ENCODE results near the gene UTP3.
"Not testable (repeated sequence)": the region's sequence is repeated elsewhere in the genome, so short reads cannot be mapped to it uniquely, and the experiment has no call there.

The UTP3 gene

GRCh38 chr4:70688795-70689231, 481 bp downstream of the UTP3 start:
- no peak for DNase-seq

GRCh38 chr4:70691661-70692060, 3.3 kb downstream of the UTP3 start:
- DNase-seq, result no peak

DNA sequence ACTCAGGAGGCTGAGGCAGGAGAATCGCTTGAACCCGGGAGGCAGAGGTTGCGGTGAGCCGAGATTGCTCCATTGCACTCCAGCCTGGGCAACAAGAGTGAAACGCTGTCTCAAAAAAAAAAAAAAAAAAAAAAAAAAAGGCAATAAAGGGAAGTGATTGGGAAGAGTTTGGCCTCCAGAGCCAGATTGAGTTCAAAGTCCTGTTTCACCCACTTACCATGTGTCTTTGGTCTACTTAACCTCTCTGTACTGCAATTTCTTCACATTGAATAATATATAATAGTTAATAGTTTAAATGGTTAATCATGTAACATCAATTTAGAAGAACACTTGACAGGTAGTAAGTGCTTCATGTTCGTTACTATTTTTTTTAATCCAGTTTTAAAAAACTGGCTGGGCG, 6.3 kb downstream of the UTP3 start:
- not testable (repeated sequence) for DNase-seq

DNA sequence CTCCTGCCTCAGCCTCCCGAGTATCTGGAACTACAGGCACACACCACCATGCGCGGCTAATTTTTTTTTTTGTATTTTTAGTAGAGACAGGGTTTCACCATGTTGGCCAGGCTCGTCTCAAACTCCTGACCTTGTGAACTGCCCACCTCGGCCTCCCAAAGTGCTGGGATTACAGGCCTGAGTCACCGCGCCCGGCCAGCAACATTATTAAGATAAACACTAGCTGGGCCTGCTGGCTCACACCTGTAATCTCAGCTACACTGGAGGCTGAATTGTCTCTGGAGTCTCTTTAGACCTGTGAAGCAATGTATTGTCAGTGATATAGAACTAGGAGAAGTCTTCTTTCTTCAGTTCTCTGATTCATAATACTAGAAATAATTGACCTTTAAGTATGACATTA, 10.1 kb downstream of the UTP3 start:
- DNase-seq, result not testable (repeated sequence)

DNA sequence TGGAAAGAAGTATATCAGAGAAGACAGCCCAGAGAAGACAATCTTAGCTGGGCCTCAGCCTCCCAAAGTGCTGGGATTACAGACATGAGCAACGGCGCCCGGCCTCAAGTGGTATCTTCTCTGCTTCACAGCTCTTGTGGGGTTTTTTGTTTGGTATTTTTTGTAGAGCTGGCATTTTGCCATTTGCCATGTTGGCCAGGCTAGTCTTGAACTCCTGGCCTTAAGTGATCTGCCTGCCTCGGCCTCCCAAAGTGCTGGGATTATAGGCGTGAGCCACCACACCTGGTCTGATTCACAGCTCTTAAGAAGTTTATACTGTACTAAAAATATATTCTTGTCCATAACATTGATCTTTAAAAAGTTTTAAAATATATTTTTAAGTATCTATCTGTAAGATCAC, 12.4 kb downstream of the UTP3 start:
- DNase-seq, result no peak

GRCh38 chr4:70701271-70701670, 12.9 kb downstream of the UTP3 start:
- DNase-seq, result no peak

- not testable (repeated sequence) for DNase-seq
These were observed 14.3 kb downstream of the UTP3 start for GRCh38 chr4:70702592-70702991.

DNA sequence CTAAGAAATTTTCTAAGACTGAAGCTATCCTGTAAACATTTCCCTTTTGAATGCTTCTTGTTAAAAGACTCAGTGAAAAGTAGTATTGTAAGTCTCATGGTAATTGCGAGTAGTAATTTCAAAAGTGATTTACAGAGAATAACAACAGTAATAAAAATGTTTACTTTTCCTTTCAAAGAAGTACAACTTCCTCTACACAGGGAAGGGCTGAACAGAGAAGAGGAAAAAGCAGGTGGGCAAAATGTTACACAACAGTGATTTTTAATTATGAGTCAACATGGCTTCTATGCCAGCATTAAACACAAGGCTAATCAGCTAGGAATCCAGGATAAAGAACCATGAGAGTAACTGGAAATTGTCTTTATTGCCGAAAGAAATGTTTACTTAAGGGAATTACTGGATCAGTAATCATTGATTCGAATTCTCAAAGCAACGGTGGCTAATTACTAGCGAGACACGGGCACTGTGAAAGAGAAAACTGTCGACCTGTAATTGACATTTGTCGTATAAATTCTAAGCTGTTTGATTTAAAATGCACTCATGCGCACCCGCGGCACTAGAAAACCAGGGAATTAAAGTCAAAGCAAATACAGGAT, 15.4 kb downstream of the UTP3 start:
- no peak for DNase-seq

GRCh38 chr4:70704215-70704930, 16.0 kb downstream of the UTP3 start:
- no peak for DNase-seq

DNA sequence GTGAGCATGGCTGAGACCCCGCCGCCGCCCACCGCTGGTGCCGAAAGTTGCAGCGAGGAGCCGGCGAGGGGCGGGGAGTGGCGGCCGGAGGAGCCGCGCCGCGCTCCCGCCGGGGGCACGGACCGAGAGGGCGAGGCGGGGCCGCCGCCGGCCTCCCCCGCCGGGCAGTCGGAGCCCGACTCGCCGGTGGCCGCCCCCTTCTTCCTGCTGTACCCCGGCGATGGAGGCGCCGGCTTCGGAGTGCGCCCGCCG, 16.5 kb downstream of the UTP3 start:
- DNase-seq, result no peak

DNA sequence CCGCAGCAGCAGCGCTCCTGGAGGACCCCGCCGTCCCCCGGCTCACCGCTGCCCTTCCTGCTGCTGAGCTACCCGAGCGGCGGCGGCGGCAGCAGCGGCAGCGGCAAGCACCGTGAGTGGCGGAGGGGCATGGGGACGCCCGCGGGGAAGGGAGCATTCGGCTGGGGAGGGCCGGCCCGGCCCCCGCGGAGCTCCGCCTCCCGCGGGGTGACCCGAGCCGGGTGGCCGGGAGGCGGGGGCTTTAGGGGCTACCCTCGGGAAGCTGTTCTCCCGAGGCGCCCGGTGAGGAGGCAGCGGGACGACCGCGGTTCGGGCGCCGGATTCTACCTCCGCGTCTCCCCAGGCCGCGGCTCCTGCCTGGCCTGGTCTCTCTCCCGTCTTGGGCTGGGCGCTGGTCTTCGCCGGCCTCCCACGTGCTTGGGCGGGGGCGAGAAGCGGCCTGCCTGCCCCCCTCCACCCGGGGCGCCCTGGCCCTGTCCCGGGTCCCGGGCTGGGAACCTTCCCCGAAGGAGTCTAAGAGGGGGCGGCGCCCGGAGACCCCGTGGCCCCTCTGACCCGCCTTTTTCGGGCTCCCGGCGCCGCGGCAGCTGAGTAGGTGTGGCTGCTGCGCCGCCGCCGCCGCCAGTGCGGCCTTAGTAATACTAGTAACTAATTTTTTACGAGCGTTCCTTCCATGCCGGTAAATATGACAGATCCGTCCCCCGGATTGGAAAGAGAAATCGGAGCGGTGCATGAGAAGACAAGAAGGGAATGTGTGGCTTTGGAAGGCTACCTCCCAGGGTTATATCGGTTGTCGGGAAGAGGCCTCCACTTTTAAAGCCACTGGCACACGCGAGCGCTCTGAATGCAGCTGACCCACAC, 17.1 kb downstream of the UTP3 start:
- peak; percentile 68 for DNase-seq

DNA sequence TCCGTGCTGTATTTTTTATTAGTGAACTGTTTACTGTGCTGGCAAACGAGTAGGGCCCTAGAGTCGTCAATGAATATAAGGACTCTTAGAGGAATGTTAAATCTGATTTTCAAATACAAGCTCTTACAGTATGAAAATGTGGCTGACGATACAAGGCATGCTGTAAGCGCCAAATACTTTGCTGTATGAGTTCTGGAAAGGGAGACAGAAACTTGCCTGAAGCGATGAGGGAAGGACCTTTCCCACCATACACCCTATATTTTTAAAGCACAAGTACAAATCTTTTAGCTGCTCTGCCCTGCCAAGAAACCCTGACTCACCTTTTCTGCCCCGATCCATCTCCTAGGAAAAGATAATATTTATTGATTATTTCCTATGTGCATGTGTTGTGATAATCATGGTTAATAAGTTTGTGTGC, 17.7 kb downstream of the UTP3 start:
- no peak for DNase-seq

- DNase-seq, result no peak
These were observed 18.2 kb downstream of the UTP3 start for GRCh38 chr4:70706516-70706915.

DNA sequence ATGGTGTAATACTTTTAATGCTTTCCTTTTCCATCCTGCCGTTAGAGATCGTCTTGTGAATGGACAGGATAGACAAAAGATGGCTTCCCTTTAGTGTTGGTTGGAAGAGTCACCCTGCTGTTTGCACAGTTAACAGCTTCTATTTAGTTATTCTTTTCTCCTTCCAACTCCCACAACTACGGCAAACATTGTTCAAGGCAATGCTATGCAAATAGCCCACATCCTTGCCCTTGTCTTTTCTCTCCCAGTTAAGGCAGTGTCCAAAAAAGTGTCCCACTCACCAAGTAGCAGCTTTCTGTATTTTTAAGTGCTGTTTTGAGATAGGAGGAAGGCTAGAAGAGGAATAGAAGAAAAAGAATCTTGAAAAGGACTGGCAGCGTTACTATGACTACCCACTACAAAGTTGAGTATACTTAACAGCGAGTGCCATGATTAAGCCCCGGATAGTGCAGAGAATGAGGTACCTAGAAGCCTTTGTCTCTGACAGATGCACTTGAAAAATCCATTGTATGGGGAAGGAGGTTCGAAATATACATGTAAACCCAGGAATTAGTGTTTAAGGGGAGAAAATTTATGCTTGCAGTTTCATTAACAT, 21.4 kb downstream of the UTP3 start:
- no peak for DNase-seq

- no peak for DNase-seq
These were observed 23.3 kb downstream of the UTP3 start for GRCh38 chr4:70711599-70711998.

GRCh38 chr4:70712150-70712549, 23.8 kb downstream of the UTP3 start:
- DNase-seq, result no peak

DNA sequence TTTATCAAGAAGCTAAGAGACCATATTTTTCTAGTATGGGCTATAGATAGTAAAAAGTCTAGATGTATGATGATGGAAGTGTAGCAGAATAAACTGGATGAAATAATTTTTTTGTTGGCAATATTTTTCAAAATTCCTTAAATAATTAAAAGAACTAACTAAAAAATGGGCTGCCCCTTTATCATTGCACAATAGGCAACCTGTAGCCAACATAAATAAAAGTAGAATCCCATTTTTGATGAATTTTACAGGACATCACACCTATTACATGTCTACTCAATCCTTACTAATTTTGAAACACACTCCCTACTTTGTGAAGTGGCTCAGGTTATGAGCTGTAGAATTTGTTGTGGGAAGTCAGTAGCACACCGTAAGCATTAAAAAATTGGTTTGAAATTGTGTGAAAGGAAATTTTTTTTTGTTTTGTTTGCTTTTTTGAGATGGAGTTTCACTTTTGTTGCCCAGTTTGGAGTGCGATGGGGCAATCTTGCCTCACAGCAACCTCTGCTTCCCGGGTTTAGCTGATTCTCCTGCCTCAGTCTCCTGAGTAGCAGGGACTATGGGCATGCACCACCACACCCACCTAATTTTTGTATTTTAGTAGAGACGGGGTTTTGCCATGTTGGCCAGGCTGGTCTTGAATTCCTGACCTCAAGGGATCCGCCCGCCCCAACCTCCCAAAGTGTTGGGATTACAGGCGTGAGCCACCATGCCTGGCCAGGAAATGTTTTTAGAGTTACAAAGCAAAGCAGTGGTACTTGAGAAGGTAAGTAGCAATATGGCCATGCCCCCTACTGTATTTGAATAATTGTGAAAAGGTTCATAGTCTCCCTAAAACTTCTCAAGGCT, 24.5 kb downstream of the UTP3 start:
- DNase-seq, result no peak

DNA sequence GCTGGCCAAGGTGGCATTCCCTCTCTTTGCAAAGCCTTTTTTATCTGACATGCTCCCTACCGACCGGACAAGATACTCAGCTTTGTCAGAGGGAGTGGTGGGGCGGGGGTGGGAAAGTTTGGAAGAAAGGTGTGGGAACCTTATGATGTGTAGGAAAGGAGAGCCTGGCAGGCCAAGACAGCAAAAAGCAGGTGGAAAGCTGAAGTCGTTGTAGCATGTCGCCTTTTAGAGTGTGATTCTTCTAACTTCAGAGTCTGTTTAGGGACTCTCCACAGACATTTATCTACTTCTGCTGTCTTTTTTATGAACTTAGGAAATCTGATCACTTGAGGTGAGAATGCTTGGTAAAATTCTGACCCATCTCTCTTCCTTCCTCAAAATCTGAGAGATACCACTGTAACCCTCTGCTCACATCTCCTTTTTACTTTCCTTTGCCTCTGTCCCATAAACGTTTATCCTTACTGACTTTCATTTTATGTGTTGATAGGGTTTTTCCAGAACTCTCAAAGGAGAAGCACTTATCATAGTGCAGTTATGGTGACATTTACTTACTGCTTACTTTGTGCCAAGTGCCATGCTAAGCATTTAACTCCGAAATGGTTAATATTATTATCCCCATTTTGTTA, 25.2 kb downstream of the UTP3 start:
- no peak for DNase-seq

GRCh38 chr4:70714079-70714887, 26.0 kb downstream of the UTP3 start:
- DNase-seq, result no peak

- no peak for DNase-seq
These were observed 26.8 kb downstream of the UTP3 start for GRCh38 chr4:70715097-70715496.

DNA sequence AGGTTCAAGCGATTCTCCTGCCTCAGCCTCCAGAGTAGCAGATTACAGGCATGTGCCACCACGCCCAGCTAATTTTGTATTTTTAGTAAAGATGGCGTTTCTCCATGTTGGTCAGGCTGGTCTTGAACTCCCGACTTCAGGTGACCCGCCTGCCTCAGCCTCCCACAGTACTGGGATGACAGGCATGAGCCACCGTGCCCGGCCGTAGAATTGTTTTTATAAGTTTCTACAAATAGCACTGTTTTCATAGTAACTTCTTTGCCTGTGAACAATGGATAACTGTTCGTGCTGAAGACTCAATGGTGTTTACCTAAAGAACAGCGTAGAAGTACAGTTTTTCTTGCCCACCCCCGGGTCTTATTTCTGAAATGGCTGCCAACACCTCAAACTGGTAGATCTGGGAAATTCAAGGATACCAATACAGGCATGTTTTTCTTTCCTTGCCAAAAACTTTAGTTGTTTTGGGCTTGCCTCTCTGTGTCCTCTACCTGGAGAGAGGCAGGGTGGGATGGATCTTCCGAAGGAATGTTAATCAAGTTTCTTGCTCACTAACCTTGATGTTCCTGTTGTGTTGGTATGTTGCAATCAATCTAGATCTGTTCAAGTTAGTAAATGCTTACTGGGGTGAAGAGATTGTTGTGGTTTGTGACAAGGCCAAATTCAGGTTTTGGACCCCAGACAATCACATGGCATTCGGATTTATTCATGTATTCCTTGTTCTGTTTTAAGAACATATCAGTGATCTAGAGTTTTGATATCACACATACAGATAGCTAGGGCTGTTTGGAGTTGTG, 30.7 kb downstream of the UTP3 start:
- no peak for DNase-seq
